GM10266 (cell line): Measurements from ENCODE around the gene SOCS2.

ENCODE experiments used
- DNase-seq: peaks from one replicate; pipeline ENCODE4 v3.0.0; 2012; ENCODE audit errors: extremely low spot score
- CTCF ChIP-seq: IDR thresholded peaks from 2 replicates; pipeline ENCODE4 v1.5.1; 2012; ENCODE audit warnings: mild to moderate bottlenecking, low read depth; ENCODE audit not compliant: control insufficient read depth, insufficient read depth; ENCODE audit errors: missing control alignments

The SOCS2 gene

GRCh38 chr12:93585247-93585646, 12.8 kb downstream of the SOCS2 start:
- no peak for DNase-seq
- no peak for TF ChIP-seq CTCF

GRCh38 chr12:93587611-93588010, 15.1 kb downstream of the SOCS2 start:
- TF ChIP-seq CTCF: no peak
- no peak for DNase-seq

- TF ChIP-seq CTCF: no peak
- no peak for DNase-seq
These were observed 16.6 kb downstream of the SOCS2 start for GRCh38 chr12:93589081-93589480.

- peak; percentile 35 for DNase-seq
- no peak for TF ChIP-seq CTCF
These were observed 18.8 kb downstream of the SOCS2 start for GRCh38 chr12:93591137-93591868.

- DNase-seq: no peak
- TF ChIP-seq CTCF: no peak
These were observed 20.3 kb downstream of the SOCS2 start for GRCh38 chr12:93592641-93593406.

- DNase-seq: no peak
- TF ChIP-seq CTCF: no peak
These were observed 21.4 kb downstream of the SOCS2 start for GRCh38 chr12:93593843-93594242.

- TF ChIP-seq CTCF: no peak
- no peak for DNase-seq
These were observed 22.4 kb downstream of the SOCS2 start for GRCh38 chr12:93594766-93595311.
